Central memory CD4-positive, alpha-beta T cell (primary cell): ENCODE results near the gene NAV1.
A peak's percentile ranks its signal among the peaks of the same experiment; 100 is the strongest.

Source experiments
- DNase-seq: peaks from one replicate; pipeline ENCODE4 v3.0.0; 2022

Gene NAV1

GRCh38 chr1:201551877-201552731 is 13.2 kb downstream of the NAV1 start:
- DNase-seq, result no peak

- DNase-seq, result no peak
Measured at GRCh38 chr1:201552941-201553351, 14.0 kb downstream of the NAV1 start.

GRCh38 chr1:201553496-201554189 is 14.7 kb downstream of the NAV1 start:
- no peak for DNase-seq

- no peak for DNase-seq
Measured at GRCh38 chr1:201554190-201554600, 15.3 kb downstream of the NAV1 start.

GRCh38 chr1:201554789-201555592 is 16.1 kb downstream of the NAV1 start:
- DNase-seq, result no peak

- no peak for DNase-seq
Measured at GRCh38 chr1:201555593-201555945, 16.6 kb downstream of the NAV1 start.

GRCh38 chr1:201556841-201557571 is 18.1 kb downstream of the NAV1 start:
- DNase-seq, result no peak

GRCh38 chr1:201557572-201557958 is 18.6 kb downstream of the NAV1 start:
- no peak for DNase-seq

GRCh38 chr1:201559679-201560162 is 20.8 kb downstream of the NAV1 start:
- DNase-seq, result peak; percentile 39

- DNase-seq, result no peak
Measured at GRCh38 chr1:201560328-201561194, 21.6 kb downstream of the NAV1 start.

GRCh38 chr1:201561195-201561564 is 22.3 kb downstream of the NAV1 start:
- no peak for DNase-seq

GRCh38 chr1:201561601-201562000 is 22.7 kb downstream of the NAV1 start:
- no peak for DNase-seq

GRCh38 chr1:201562257-201562656 is 23.3 kb downstream of the NAV1 start:
- DNase-seq, result no peak

GRCh38 chr1:201562659-201563405 is 23.9 kb downstream of the NAV1 start:
- no peak for DNase-seq

- no peak for DNase-seq
Measured at GRCh38 chr1:201563406-201563780, 24.5 kb downstream of the NAV1 start.

GRCh38 chr1:201563941-201564340 is 25.0 kb downstream of the NAV1 start:
- DNase-seq, result no peak

- DNase-seq, result no peak
Measured at GRCh38 chr1:201565024-201565730, 26.2 kb downstream of the NAV1 start.

GRCh38 chr1:201565771-201566528 is 27.0 kb downstream of the NAV1 start:
- no peak for DNase-seq

- DNase-seq, result no peak
Measured at GRCh38 chr1:201566529-201566823, 27.5 kb downstream of the NAV1 start.
